Measurements from ENCODE around the gene CMPK2.
"Not testable (repeated sequence)": the region's sequence is repeated elsewhere in the genome, so short reads cannot be mapped to it uniquely, and the experiment has no call there.

The CMPK2 gene

DNA sequence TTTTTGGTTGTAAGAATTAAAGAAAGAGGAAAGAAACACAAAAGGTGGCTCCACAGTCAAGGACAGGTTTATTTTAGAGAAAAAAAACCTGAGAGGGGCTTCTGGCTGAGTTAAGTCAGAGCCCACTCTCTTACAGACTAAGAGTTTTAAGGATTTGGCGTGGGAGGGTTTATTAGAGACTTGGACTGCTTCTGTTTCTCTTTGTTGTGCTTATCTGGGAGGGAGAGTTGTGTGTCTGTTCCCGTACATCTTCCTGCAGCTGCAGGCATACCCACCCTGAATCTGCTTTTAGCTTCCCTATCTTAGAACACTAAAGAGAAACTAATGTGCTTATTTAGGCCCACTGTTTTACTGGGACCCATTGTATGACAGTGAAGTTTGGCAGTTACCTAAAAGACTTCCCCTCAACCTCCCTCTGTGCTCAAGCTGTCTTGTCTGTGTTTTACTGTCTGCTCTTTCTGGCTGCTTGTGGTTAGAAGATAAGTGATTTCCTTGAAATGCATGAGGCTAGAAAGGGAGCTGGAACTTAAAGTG is 14.6 kb upstream of the CMPK2 start:
- no peak for DNase-seq

DNA sequence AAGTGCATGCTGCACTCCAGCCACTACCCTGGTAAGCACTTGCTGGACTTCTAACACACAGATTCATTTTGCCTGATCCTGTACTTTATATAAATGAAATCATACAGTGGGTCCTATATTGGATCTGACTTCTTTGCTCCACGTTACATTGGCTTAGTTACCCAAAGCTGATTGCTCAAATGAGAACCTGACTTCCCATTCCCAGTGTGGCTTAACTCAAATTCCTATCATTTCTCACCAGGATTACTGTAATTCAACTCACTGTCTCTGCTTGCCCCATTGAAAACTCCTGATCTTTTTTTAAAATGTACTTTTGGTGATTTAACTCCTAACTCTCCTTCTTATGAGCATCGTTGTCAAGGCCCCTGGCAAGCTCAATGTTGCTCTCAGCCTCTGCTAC is 13.3 kb upstream of the CMPK2 start:
- DNase-seq: no peak

DNA sequence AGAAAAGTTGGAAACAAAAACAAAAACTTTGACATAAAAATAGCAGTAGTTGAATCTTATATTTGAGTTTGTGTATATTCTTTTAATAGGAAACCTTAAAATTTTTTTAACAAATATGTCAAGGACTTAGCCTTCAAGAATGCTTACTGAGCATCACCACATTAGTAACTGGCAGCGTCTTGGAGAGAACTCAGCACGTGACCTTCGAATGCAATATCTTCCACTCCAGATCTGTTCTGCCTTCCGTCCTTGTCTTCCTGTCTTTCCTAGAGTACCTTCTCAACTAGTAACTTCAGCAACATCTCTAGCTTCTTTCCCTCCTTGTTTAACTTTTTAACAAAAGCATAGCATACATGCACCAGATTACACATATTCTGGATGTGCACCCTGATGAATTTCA is 12.8 kb upstream of the CMPK2 start:
- no peak for DNase-seq

DNA sequence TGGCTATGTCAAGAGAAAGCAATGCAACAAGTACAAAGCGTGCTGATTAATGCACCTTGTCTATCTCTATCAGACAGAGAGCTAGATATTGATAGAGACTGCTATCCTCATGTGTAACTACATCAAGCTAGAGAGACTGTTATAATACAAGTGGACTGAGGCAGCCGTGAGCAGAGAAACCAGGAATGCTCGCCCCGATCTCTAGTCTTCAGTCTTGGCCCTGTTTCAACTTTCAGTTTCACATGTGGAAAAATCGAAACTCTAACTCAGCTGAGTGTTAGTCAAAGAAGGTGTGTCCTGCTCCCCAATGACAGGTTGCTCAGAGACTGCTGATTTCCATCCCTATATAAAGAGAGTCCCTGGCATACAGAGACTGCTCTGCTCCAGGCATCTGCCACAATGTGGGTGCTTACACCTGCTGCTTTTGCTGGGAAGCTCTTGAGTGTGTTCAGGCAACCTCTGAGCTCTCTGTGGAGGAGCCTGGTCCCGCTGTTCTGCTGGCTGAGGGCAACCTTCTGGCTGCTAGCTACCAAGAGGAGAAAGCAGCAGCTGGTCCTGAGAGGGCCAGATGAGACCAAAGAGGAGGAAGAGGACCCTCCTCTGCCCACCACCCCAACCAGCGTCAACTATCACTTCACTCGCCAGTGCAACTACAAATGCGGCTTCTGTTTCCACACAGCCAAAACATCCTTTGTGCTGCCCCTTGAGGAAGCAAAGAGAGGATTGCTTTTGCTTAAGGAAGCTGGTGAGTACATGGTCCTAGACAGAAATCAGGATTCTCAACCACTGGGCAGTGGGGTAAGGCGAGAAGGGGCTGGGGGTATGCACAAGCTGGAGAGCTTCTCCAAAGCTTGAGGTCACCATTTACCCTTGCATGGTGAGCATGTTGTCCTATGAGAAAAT is 11.9 kb upstream of the CMPK2 start, which contains the start of gene RSAD2:
TSS of gene RSAD2 (plus strand) at position 376 of the 903 bp plus-strand sequence. CDS start at position 400, 24 bp downstream.
- peak in 1 of 2 experiments; percentile 17 for DNase-seq

DNA sequence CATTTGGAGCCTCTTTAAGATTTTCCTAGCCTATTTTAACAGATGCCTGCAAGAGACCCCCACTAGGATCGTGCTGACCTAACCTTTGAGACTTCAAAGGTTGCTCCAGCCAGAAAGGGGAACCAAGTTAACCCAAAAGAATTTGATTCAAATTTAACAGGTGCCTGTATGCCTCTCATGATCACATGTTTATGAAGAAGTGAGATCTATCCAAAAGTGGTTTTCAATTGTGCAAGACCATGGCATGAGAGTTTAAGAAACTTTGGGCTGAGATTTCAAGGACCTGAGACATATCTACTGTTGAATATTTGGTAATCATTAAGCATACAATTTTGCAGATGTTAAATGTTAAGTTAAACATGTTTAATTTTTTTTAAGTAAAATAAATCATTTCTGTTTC is 10.6 kb upstream of the CMPK2 start:
- no peak for DNase-seq

DNA sequence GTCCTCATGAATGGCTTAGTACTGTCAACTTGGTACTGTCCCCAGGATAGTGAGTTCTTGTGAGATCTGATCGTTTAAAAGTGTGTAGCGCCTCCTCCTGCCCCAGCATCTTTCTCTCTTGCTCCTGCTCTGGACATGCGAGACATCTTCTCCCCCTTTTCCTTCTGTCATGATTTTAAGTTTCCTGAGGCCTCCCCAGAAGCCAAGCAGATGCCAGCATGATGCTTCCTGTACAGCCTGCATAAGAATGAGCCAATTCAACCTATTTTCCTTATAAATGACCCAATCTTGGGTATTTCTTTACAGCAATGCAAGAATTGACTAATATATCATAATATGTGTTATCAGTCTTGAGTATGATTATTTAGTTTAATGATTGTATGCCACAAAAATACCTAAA is 8.3 kb upstream of the CMPK2 start:
- no peak for DNase-seq

DNA sequence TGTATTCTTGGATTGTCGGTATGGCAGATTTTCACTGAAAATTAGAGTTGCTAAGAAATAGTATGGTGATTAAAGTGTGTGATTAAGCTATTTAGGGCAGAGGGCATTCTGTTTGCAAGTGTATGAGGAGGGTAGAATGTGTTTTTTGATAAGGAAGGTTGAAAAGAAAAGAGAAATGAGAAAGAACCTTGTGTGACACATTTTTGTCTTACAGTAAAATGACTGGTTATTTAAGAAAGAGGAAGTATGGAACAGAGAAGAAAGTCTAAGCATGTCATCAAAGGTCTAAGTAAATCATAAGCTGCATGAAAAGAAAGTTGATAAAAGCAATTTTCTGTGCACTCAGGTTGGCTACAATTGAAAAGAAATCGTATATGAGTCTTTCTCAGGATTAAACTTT is 6.7 kb upstream of the CMPK2 start:
- DNase-seq: no peak

DNA sequence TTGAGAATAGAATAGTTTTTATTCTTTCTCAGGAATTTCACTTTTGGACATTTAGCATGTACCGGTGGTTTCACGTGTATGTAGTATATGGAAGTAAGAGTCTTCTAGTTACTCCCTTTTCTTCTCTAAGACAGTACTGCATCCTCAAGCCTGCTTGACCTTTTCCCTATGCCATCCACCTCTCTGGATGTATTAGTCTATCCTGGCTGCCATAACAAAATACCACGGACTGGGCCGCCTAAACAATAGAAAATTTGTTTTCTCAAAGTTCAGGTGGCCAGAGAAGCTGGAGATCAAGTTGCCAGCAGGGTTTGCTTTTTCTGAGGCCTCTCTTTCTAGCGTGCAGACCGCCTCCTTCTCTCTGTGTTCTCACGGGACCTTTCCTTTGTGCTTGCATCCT is 1.3 kb upstream of the CMPK2 start:
- DNase-seq: no peak

DNA sequence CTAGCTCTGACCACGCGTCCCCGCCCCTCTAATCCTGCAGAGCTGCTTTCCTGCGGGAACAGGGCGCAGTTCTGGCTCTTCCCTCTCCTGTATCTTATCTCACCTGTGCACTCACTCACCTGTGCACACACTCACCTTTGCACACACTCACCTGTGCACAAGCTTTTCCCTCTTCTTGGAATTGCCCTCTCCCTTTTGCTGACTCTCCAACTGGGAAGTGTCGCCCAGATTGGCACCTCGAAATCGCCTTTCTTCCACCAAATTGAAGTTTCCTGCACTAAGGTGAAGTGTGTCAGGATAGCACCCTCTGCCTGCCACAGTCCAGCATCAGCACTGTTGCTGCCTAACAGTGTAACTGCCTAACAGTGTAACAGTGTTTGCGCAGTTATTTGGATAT is 566 bp upstream of the CMPK2 start:
- peak; percentile 24 to 52 for DNase-seq

DNA sequence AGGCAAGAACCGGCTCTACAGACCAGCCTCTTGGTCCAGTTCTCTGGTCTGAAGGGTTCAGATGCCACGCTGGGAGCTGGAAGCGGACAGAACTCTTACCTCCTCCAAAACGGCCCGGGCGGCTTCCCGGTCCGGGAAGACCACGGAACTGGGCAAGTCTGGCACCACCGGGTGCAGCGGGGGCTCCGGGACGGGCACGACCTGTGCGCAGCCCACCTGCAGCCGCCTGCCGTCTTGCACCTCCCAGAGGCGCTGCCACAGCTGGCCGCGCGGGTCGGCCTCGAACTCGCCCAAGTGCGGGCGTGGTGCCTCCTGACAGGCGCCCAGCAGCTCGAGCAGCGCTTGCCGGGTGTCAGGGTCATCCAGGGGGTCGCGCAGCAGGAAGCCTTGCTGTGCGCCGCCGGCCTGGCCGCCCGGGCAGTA is 773 bp downstream of the CMPK2 start:
- no peak for DNase-seq

DNA sequence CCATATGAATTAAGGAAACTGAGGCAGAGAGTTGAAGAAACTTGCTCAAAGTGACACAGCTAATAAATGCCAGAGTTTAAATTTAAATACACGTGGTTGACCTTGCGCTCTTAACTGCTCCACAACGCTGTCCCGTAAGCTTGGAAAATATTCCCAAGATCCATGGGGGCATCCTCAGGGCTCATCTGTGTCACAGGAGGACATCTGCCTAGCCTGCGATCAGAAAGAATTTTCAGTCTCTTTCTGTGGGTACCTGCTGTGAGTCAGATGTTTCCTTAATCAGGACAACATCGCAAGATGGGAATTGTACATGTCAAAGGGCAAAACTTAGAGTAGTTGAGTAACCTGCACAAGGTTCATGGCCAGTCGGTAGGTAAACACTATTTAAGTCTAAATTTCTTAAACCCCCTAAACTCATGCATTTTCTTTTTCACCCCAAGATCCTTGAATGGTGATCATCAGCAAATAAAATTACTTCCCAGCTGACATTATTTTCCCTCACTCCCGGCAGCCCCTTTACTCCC is 1.4 kb downstream of the CMPK2 start:
- no peak for DNase-seq

DNA sequence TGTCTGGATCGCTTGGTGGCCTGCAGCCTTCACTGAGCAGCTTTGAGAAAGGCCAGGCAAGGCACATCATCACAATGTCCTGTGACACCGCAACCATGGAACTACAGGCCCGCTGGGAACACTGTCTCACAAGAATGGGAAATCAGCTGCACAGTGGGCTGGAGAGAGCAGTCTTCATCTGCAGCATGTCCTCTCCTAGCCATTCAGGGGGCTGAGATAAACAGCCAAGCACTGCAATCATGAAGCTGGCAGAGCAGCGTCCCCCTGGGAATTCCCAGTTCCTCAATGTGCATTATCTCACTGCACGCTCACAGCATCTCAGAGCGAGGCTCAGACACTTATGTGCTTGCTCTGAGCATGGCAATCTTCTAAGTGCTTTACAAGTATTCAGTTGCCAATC is 1.9 kb downstream of the CMPK2 start:
- peak in 1 of 2 experiments; percentile 7 for DNase-seq

DNA sequence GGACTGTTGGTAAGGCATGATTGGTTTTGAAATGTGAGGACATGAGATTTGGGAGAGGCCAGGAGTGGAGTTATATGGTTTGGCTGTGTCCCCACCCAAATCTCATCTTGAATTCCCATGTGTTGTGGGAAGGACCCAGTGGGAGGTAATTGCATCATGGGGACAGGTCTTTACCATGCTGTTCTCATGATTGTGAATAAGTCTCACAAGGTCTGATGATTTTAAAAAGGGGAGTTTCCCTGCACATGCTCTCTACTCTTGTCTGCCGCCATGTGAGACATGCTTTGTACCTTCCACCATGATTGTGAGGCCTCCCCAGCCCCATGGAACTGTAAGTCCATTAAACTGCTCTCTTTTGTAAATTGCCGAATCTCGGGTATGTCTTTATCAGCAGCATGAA is 5.4 kb downstream of the CMPK2 start:
- DNase-seq: no peak

DNA sequence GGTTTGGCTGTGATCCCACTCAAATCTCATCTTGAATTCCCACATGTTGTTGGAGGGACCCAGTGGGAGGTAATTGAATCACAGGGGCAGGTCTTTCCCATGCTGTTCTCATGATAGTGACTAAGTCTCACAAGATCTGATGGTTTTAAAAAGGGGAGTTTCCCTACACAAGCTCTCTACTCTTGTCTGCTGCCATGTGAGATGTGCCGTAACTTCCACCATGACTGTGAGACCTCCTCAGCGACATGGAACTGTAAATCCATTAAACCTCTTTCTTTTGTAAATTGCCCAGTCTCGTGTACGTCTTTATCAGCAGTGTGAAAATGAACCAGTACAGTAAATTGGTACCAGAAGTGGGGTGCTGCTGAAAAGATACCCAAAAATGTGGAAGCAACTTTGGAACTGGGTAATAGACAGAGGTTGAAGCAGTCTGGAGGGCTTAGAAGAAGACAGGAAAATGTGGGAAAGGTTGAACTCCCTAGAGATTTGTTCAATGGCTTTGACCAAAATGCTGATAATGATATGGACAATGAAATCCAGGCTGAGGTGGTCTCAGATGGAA is 7.2 kb downstream of the CMPK2 start:
- DNase-seq: not testable (repeated sequence)

DNA sequence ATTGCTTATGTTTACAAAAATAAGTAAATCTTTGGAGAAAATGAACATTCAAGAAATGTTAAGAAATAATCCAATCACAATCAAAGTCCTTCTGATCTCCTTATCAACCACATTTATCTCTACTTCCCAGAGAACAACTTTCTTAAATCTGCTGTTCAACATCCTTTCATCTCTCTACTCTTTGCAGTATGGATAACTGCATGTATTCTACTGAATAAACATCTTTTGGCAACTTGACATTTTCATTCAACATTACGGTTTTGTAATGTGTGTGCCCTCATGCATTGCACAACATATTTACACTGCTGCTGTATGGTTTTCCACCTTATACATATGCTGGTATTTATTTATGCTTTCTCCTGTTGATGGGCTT is 9.2 kb downstream of the CMPK2 start:
- DNase-seq: no peak

DNA sequence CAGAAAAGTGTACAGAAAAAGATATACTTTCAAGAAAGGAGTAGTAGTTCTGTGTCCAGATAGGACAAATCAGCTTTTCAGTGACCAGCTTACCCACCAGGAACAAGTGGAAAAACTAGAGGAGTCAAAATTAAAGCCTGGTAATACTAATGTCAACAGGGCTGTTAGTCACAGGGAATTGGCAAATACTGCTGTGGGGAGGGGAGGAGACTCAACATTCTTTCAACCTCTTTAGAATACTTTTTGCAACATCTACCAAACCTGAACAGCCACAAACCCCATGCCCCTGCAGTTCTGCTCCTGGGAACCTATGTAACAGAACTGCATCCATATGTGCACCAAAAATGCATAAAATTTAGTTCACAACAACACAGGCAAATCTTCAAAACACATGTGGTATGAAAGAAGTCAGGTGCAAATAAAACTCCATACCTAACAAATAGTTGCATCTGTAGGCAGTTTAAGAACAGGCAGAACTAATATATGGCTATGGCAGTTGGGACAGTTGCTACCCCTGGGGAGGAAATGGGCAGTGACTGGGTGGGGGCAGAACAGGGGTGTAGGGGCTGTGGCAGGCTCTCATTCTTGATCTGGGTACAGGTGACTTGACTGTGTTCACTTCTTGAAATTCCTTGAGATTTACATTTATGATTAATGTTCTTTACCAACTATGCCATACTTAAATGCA is 9.7 kb downstream of the CMPK2 start:
- DNase-seq: no peak

DNA sequence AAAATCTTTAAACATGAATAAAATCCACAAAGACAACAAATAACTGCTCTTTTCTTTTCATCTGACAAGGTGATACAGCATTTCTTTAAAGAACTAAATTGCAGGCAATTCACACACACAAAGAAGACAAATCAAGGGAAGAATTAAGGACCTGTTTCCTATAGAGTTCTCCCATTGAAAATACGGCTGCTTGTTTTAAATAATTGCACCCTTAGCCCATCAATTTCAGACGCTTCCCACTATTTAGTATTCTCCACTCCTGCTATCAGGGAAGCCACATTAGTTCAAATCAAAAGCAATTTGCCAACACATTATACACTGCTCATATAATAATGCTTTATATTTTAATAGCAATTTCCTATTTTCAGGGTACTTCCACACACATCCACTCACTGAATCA is 11.3 kb downstream of the CMPK2 start:
- no peak for DNase-seq

DNA sequence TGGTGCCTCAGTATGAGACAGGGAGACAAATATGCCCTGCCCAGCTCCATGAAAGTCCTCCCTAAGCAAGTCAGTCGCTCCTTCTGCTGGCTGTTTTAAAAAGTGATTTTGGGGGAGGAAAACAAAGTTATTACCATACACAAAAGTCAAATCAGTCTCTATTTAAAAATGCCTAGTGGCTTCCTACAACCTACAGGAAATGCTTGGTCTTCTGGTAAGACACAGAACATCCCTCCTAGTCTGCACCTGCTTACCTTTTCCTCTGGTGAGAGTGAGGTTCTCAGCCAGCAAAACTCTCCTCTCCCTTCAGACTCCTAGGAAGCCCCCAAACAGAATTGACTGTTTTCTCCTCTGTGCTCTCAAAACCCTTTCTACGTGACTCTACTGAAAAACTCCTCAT is 13.5 kb downstream of the CMPK2 start:
- DNase-seq: no peak

DNA sequence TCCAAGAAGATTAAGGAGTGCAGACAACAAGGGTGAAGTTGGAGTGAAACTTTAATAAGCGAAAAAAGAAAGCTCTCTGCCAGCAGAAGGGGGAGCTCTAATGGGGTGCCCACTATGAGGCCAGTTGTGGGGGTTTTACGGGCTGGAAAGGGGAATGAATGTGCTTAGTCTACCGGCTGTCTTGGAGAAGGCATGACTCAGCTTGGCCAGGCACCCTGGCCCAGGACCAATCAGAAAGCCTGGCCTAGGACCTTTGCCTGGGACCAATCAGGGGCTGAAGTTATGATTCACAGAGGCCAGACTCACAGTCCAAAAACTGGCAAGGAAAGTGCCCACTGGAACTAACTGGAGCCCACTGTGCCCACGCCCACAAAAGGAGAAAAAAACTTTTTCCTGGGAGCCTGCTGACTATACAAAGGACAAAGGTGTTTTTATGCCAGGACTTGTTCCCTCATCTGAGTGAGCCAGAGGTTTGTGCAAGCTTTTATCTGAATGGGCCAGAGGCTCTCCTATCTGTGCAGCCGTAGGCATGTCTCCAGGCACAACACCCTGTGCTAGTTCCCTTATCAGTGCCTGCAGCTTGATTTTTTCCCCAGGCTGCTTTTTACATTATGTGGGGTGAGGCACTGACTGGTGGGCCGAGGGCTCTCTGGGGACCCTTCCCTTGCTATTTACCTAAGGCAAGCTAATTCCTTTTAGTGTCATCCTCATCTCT is 18.6 kb downstream of the CMPK2 start:
- DNase-seq: no peak

DNA sequence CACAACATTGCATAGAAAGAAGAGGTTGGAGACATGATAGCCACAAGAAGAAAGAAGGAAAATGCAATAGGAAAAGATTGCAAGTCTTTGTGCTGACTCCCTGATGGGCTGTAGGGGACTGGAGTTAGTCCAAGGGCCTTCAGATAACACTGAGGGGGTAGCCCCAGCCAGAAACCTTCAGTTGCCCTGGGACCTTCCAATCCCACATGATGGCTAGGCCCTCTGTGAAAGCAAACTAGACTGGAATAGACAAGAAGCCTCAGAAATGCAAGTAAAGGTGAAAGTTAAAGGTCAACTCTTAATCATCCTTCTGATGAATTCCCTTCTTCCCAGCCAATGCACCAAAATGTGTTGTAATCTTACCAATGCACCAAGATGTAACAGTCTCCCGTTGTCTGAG is 19.2 kb downstream of the CMPK2 start:
- no peak for DNase-seq

DNA sequence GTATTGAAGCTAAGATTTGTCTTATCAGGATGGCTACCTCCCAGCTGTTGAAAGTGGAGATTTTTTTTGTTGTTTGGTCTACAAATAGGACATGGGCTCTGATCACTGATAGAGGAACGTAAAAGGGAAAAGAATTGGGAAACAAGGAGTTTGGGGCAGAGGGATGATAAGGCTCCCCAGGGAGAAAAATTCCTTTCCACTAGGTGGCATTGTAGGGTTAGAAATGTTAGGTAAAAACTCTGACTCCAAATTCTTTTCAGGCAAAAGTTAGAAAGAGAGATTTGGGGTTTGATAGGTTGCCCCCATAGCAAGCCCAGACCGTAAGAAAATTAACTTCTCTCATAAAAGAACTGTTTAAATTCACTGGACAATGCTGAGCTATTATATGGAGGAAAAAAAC is 19.8 kb downstream of the CMPK2 start:
- DNase-seq: no peak

DNA sequence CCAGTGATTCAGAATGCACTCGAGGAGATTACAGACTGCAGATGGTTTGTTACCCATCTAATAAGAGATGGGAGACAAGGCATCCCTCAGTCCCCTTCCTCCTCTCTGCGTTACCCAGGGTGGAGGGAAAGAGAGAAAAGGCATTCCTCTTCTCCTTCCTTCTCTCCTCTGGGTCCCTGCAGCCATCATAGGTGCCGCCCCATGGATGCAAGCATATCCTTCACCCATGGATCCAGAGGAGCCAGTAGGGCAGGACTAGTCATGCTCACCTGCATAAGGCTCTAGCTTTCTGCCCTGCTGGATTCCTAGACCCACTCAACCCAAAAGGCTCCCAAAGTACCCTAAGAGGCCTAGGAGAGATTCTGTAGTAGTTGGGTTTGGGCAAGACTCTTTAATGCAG is 20.4 kb downstream of the CMPK2 start:
- DNase-seq: no peak

Data from NCI-H526 (cell line).